Sigmoid colon (tissue), 4 donors: ENCODE data around the gene NPAS2.

Experiments used
- POLR2A ChIP-seq, 2 donors: fragments of 450-650 bp; IDR thresholded peaks; one replicate each; pipeline ENCODE4 v1.6.1; 2016; ENCODE audit warnings: antibody characterized with exemption in 2 of 2, mild to moderate bottlenecking in 2 of 2, moderate library complexity in 2 of 2
- POLR2AphosphoS5 ChIP-seq, 4 donors: sonication (generic); formaldehyde crosslinking; IDR thresholded peaks; one replicate each; pipeline ENCODE4 v1.6.1; 2017; ENCODE audit warnings: antibody characterized with exemption in 4 of 4
- TF ChIP-seq, protein P1 (sequence below), 4 experiments: fragments of 450-650 bp in 3 of 4; fragments of 200-600 bp in 1 of 4; IDR thresholded peaks; one replicate each; pipeline ENCODE4 v1.5.1; 2016 to 2019; ENCODE audit warnings: antibody characterized with exemption in 4 of 4, mild to moderate bottlenecking in 3 of 4, moderate library complexity in 2 of 4

DNA sequence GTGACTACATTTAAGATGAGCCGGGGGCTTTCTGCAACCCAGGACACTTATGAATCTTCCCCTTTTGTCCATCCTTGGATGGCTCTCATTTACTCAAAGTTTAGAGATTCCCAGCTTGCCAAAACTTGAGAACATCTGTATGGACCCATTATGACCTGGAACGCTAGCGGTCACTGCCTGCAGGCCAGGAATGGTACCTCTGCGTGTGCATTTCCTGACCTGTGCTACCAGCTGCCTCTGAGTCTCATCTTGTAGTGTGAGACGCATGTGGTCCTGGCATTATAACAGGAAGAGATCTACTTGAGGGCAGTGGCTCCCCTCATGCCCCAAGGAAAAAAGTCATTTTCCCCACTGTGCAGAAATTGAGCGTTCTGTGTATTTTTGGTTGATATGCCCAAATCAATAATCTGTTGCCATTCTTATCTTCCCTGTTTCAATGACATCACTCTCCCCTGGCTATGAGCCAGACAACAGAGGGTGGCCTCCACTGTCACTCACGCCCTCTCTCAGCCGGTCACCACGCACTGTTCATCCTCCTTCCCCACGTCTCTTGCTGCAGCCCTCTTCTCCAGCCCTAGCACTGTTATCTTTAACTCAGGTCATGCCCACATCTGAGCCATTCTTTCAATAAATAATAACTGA lies 28.5 kb upstream of the NPAS2 start:
- TF ChIP-seq, protein P1, sequence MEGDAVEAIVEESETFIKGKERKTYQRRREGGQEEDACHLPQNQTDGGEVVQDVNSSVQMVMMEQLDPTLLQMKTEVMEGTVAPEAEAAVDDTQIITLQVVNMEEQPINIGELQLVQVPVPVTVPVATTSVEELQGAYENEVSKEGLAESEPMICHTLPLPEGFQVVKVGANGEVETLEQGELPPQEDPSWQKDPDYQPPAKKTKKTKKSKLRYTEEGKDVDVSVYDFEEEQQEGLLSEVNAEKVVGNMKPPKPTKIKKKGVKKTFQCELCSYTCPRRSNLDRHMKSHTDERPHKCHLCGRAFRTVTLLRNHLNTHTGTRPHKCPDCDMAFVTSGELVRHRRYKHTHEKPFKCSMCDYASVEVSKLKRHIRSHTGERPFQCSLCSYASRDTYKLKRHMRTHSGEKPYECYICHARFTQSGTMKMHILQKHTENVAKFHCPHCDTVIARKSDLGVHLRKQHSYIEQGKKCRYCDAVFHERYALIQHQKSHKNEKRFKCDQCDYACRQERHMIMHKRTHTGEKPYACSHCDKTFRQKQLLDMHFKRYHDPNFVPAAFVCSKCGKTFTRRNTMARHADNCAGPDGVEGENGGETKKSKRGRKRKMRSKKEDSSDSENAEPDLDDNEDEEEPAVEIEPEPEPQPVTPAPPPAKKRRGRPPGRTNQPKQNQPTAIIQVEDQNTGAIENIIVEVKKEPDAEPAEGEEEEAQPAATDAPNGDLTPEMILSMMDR (IDR thresholded peaks at IDR 0.05), result no peak
- TF ChIP-seq POLR2AphosphoS5 (IDR thresholded peaks at IDR 0.05) (no peak), POLR2A (IDR thresholded peaks at IDR 0.05) (no peak)
